Measurements from ENCODE around the gene ASRGL1. TPM values are rescaled to one million over a fixed set of nuclear protein-coding genes. Genes with fewer than 3 reads are reported as not detected.

ASRGL1 gene
- polyA plus RNA-seq, 1 of the 3 experiments (the other 2 are of a cell fraction) = 4.3 TPM

- CTCF ChIA-PET = interaction anchor here (0.9 to 3.8 kb wide), 7 partner anchors 10 to 149 kb away, joined by 3 to 18 read pairs (median 5); no protein-coding TSS in a partner anchor
- TF ChIP-seq CTCF (IDR thresholded peaks at IDR 0.05) = no peak
- TF ChIP-seq POLR2AphosphoS5 (IDR thresholded peaks at IDR 0.05; ENCODE audit: low read depth, low read length) = no peak
- no peak for TF ChIP-seq TAF1 (IDR thresholded peaks at IDR 0.05; ENCODE audit: borderline replicate concordance, low read depth, low read length)
- no peak for TF ChIP-seq REST (IDR thresholded peaks at IDR 0.05; ENCODE audit: low read depth, low read length)
- no peak for TF ChIP-seq RAD21 (IDR thresholded peaks at IDR 0.05; ENCODE audit: low read length)
- no peak for TF ChIP-seq RCOR1 (IDR thresholded peaks at IDR 0.05; ENCODE audit: low read length)
- TF ChIP-seq ZBTB33 (IDR thresholded peaks at IDR 0.05; ENCODE audit: borderline replicate concordance, low read depth) = no peak
- no peak for TF ChIP-seq FOXJ3 (CRISPR knock-in tag; IDR thresholded peaks at IDR 0.05)
- no peak for TF ChIP-seq YY1 (IDR thresholded peaks at IDR 0.05; ENCODE audit: low read depth)
- no peak for TF ChIP-seq USF1 (IDR thresholded peaks at IDR 0.05; ENCODE audit: borderline replicate concordance, low read depth)
Measured at GRCh38 chr11:62411524-62411923, 74.3 kb downstream of the ASRGL1 start.

More at GRCh38 chr11:62411524-62411923, 74.3 kb downstream of the ASRGL1 start:
- Histone ChIP-seq H3F3A (replicated peaks; ENCODE audit: insufficient read depth) (no peaks in the 10 kb centered on the region), H3K4me3 (ENCODE audit: low read depth in 2 of 2, low read length in 1 of 2) (no peak overlapping the region), H3K27ac (ENCODE audit: low read depth in 2 of 2, low read length in 1 of 2) (no peak overlapping the region; a peak in 1 of 4 replicates), H3K4me2 (no peak overlapping the region), H4K20me1 (ENCODE audit: insufficient read depth) (no peaks in the 10 kb centered on the region), H3K4me1 (ENCODE audit: control insufficient read depth in 1 of 2, insufficient read depth in 2 of 2, low read depth in 1 of 2, low read length in 1 of 2) (peaks cover 0 to 22% of the 10 kb centered on the region in 2 experiments; a peak in 1 of 4 replicates), H3K27me3 (ENCODE audit: insufficient read depth) (no peaks in the 10 kb centered on the region), H3K36me3 (replicated peaks in 1 of 2; ENCODE audit: control insufficient read depth in 1 of 2, insufficient read depth in 2 of 2, low read length in 1 of 2) (no peaks in the 10 kb centered on the region), H3K9me3 (no peaks in the 10 kb centered on the region), H3K9ac (no peak overlapping the region), H3K9me2 (no peaks in the 10 kb centered on the region), H2AFZ (ENCODE audit: low read depth) (no peak overlapping the region), H3K79me2 (ENCODE audit: insufficient read depth) (no peaks in the 10 kb centered on the region)
- POLR2A ChIA-PET = interaction anchor here (0.7 kb wide), 2 partner anchors 33 to 253 kb away, joined by 3 to 6 read pairs; no protein-coding TSS in a partner anchor
- 88% methylated on average over 2 of the region's 5 CpGs for WGBS (ENCODE audit: low lambda C conversion rate)
- DNase-seq = no peak
